Breast epithelium (tissue), 3 donors: ENCODE measurements around the gene SLC16A9.

Source experiments
- CTCF ChIP-seq, 3 donors: fragments of 450-650 bp; IDR thresholded peaks; one replicate each; pipeline ENCODE4 v1.5.1; 2016 to 2017; ENCODE audit warnings: antibody characterized with exemption in 3 of 3, mild to moderate bottlenecking in 3 of 3, moderate library complexity in 3 of 3
- POLR2A ChIP-seq: fragments of 450-650 bp; IDR thresholded peaks from one replicate; pipeline ENCODE4 v1.6.1; 2016; ENCODE audit warnings: antibody characterized with exemption, mild to moderate bottlenecking, moderate library complexity
- POLR2AphosphoS5 ChIP-seq, 3 donors: sonication (generic); formaldehyde crosslinking; IDR thresholded peaks; one replicate each; pipeline ENCODE4 v1.6.1; 2017; ENCODE audit warnings: antibody characterized with exemption in 3 of 3

- no peak for TF ChIP-seq POLR2AphosphoS5 (IDR thresholded peaks at IDR 0.05)
- TF ChIP-seq CTCF (IDR thresholded peaks at IDR 0.05), result no peak
- no peak for TF ChIP-seq POLR2A
These were observed 39.4 kb downstream of the SLC16A9 start for GRCh38 chr10:59670269-59670668.
